Karpas-422 (cell line): ENCODE data around the gene SMIM12. TPM values are rescaled to one million over a fixed set of nuclear protein-coding genes. Genes with fewer than 3 reads are reported as not detected.
A peak's percentile ranks its signal among the peaks of the same experiment; 100 is the strongest.

ENCODE experiments used
- DNase-seq: peaks from one replicate; pipeline ENCODE4 v3.0.0-alpha.2; 2015
- H2AFZ ChIP-seq: fragments of 200-600 bp; sonication (generic); 2 replicates; pipeline ENCODE4 v1.6.1; 2014; ENCODE audit warnings: antibody characterized with exemption, low read length, mixed read lengths
- H3K27ac ChIP-seq: fragments of 200-600 bp; sonication (generic); 2 replicates; pipeline ENCODE4 v1.5.1; 2014; ENCODE audit warnings: mild to moderate bottlenecking, low read length, moderate library complexity
- H3K27me3 ChIP-seq: fragments of 200-600 bp; sonication (generic); 2 replicates; pipeline ENCODE4 v1.6.1; 2014; ENCODE audit warnings: low read length, mixed read lengths
- H3K36me3 ChIP-seq: fragments of 200-600 bp; sonication (generic); 2 replicates; pipeline ENCODE4 v1.6.1; 2014; ENCODE audit warnings: low read length, mixed read lengths; ENCODE audit not compliant: insufficient read depth
- H3K4me1 ChIP-seq: fragments of 200-600 bp; sonication (generic); 2 replicates; pipeline ENCODE4 v1.6.1; 2014; ENCODE audit warnings: mild to moderate bottlenecking, low read length, mixed read lengths
- H3K4me2 ChIP-seq: fragments of 200-600 bp; sonication (generic); 2 replicates; pipeline ENCODE4 v1.6.1; 2014; ENCODE audit warnings: low read length, low read depth, mild to moderate bottlenecking; ENCODE audit not compliant: poor library complexity, severe bottlenecking
- H3K4me3 ChIP-seq: fragments of 200-600 bp; sonication (generic); 2 replicates; pipeline ENCODE4 v1.5.1; 2014; ENCODE audit warnings: mild to moderate bottlenecking, antibody characterized with exemption, low read length, mixed read lengths
- H3K79me2 ChIP-seq: fragments of 200-600 bp; sonication (generic); 2 replicates; pipeline ENCODE4 v1.6.1; 2014; ENCODE audit warnings: mild to moderate bottlenecking, low read length, mixed read lengths
- H3K9ac ChIP-seq: fragments of 200-600 bp; sonication (generic); 2 replicates; pipeline ENCODE4 v1.6.0; 2014; ENCODE audit warnings: low read length
- H3K9me2 ChIP-seq: fragments of 200-600 bp; sonication (generic), shearing (Covaris generic); replicated peaks from 2 replicates; pipeline ENCODE4 v1.6.0; 2014; ENCODE audit warnings: mild to moderate bottlenecking, low read length, moderate library complexity; ENCODE audit not compliant: insufficient read depth
- H3K9me3 ChIP-seq: fragments of 300-700, 200-600 bp; sonication (generic); 2 replicates; pipeline ENCODE4 v1.6.1; 2014; ENCODE audit warnings: low read length, mixed read lengths
- H4K20me1 ChIP-seq: fragments of 200-600 bp; sonication (generic); 2 replicates; pipeline ENCODE4 v1.6.1; 2014; ENCODE audit warnings: mild to moderate bottlenecking, antibody characterized with exemption, low read length, low read depth; ENCODE audit not compliant: insufficient read depth
- total RNA-seq: library from RNA; depleted of rRNA; stranded (reverse); fragments of >200 nt; shearing (Covaris generic); gene quantifications from 2 replicates; pipeline ENCODE4 v1.2.3, GENCODE V29; 2014; ENCODE audit warnings: low replicate concordance

Gene SMIM12
- total RNA-seq, 1 experiment from 2014 or later, result 25.3 TPM

GRCh38 chr1:34900775-34901502 lies 41.4 kb upstream of the SMIM12 start:
- DNase-seq, result no peak
- H3K4me3 ChIP-seq, result no peak overlapping the region
- no peaks in the 10 kb centered on the region for H3K36me3 ChIP-seq
- H3K4me2 ChIP-seq, result peak overlapping the region; percentile 25
- peaks cover 95% of the 10 kb centered on the region for H3K4me1 ChIP-seq
- no peaks in the 10 kb centered on the region for H3K9me2 ChIP-seq
- no peak overlapping the region for H2AFZ ChIP-seq
- H3K27me3 ChIP-seq, result no peaks in the 10 kb centered on the region
- H4K20me1 ChIP-seq, result no peaks in the 10 kb centered on the region
- peak overlapping the region; percentile 32; the same call in 1 of the 2 replicates for H3K27ac ChIP-seq
- no peaks in the 10 kb centered on the region for H3K9me3 ChIP-seq
- H3K9ac ChIP-seq, result no peak overlapping the region; the same call in 1 of the 2 replicates
- no peaks in the 10 kb centered on the region for H3K79me2 ChIP-seq

DNA sequence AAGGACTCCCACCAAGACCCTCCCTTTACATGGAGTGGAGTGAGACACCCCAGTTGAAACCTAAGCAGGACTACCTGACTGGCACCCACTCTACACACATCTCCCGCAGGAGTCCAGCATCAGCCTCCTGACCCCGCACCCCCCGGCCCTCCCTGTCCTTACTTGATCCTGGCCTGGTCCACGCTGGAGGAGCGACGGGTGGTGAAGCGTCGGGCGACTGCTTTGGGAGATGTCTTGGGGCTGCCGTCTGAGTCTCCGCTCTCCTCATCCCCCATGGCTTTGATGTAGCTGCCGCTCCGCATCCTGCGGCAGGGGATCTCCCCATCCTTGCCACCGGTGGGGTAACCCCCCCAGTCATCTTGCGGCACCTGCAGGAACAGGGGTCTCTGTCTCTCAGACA lies 40.4 kb upstream of the SMIM12 start:
- no peak overlapping the region for H3K4me3 ChIP-seq
- no peaks in the 10 kb centered on the region for H3K9me3 ChIP-seq
- H3K36me3 ChIP-seq, result no peaks in the 10 kb centered on the region
- no peak for DNase-seq
- no peak overlapping the region for H3K4me2 ChIP-seq
- H3K4me1 ChIP-seq, result peaks cover 86% of the 10 kb centered on the region
- no peaks in the 10 kb centered on the region for H4K20me1 ChIP-seq
- H2AFZ ChIP-seq, result no peak overlapping the region
- H3K27me3 ChIP-seq, result no peaks in the 10 kb centered on the region
- H3K9me2 ChIP-seq, result no peaks in the 10 kb centered on the region
- H3K27ac ChIP-seq, result peak overlapping the region; percentile 79
- no peaks in the 10 kb centered on the region for H3K79me2 ChIP-seq
- H3K9ac ChIP-seq, result no peak overlapping the region

GRCh38 chr1:34899471-34899870 lies 39.9 kb upstream of the SMIM12 start:
- H2AFZ ChIP-seq, result no peak overlapping the region
- no peaks in the 10 kb centered on the region for H3K36me3 ChIP-seq
- no peak for DNase-seq
- no peaks in the 10 kb centered on the region for H3K27me3 ChIP-seq
- H3K27ac ChIP-seq, result peak overlapping the region; percentile 79
- H3K79me2 ChIP-seq, result no peaks in the 10 kb centered on the region
- H3K4me1 ChIP-seq, result peaks cover 82% of the 10 kb centered on the region
- no peaks in the 10 kb centered on the region for H3K9me2 ChIP-seq
- H3K4me2 ChIP-seq, result peak overlapping the region; percentile 57
- no peak overlapping the region for H3K4me3 ChIP-seq
- no peaks in the 10 kb centered on the region for H4K20me1 ChIP-seq
- peak overlapping the region; percentile 16 for H3K9ac ChIP-seq
- no peaks in the 10 kb centered on the region for H3K9me3 ChIP-seq

GRCh38 chr1:34898330-34898761 lies 38.8 kb upstream of the SMIM12 start:
- no peaks in the 10 kb centered on the region for H4K20me1 ChIP-seq
- H3K9ac ChIP-seq, result peak overlapping the region; percentile 16
- peak overlapping the region; percentile 29; the same call in 1 of the 2 replicates for H3K4me3 ChIP-seq
- DNase-seq, result peak; percentile 82
- no peaks in the 10 kb centered on the region for H3K9me3 ChIP-seq
- H3K4me1 ChIP-seq, result peaks cover 71% of the 10 kb centered on the region
- peak overlapping the region; percentile 57 for H3K4me2 ChIP-seq
- H3K9me2 ChIP-seq, result no peaks in the 10 kb centered on the region
- H3K36me3 ChIP-seq, result 0 out of 2 replicates have a peak, but pooled peaks cover 1% of the 10 kb centered on the region
- no peak overlapping the region; the same call in 1 of the 2 replicates for H2AFZ ChIP-seq
- H3K27me3 ChIP-seq, result no peaks in the 10 kb centered on the region
- H3K79me2 ChIP-seq, result no peaks in the 10 kb centered on the region
- peak overlapping the region; percentile 79 for H3K27ac ChIP-seq

GRCh38 chr1:34896612-34897011 lies 37.1 kb upstream of the SMIM12 start:
- peak overlapping the region; percentile 79 for H3K27ac ChIP-seq
- no peak overlapping the region for H3K9ac ChIP-seq
- no peaks in the 10 kb centered on the region for H4K20me1 ChIP-seq
- H3K36me3 ChIP-seq, result peaks cover 13% of the 10 kb centered on the region
- no peak for DNase-seq
- peaks cover 7% of the 10 kb centered on the region; the same call in 1 of the 2 replicates for H3K9me3 ChIP-seq
- peaks cover 54% of the 10 kb centered on the region for H3K4me1 ChIP-seq
- H3K4me2 ChIP-seq, result no peak overlapping the region
- no peaks in the 10 kb centered on the region for H3K9me2 ChIP-seq
- H3K4me3 ChIP-seq, result no peak overlapping the region
- H3K27me3 ChIP-seq, result no peaks in the 10 kb centered on the region
- H3K79me2 ChIP-seq, result no peaks in the 10 kb centered on the region
- H2AFZ ChIP-seq, result no peak overlapping the region

DNA sequence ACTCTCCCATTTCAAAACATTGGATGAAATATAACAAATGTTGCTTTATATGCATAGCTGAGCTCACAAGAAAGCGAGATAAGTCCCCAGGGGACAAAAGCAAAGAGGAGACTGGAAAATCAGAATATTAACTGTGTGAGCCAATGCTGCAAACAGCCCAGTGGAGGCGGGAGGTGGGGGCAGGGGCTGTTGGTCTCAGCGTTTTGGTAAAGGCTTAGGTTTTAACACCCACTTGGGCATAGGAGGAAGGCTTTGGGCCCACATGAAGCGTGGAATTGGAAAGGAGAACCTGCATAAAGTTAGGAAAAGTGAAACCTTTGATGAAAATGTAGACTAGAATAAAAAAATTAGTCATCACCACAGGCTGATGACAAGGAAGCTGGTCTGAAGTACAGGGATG lies 30.2 kb upstream of the SMIM12 start:
- Histone ChIP-seq H2AFZ (no peak overlapping the region), H3K4me1 (peaks cover 42% of the 10 kb centered on the region), H3K27ac (peak overlapping the region; percentile 25; the same call in 1 of the 2 replicates), H3K27me3 (no peaks in the 10 kb centered on the region), H3K36me3 (peaks cover 13% of the 10 kb centered on the region), H4K20me1 (no peaks in the 10 kb centered on the region), H3K4me2 (peak overlapping the region; percentile 6), H3K9me3 (peaks cover 7% of the 10 kb centered on the region; the same call in 1 of the 2 replicates), H3K9ac (no peak overlapping the region), H3K79me2 (no peaks in the 10 kb centered on the region), H3K4me3 (no peak overlapping the region), H3K9me2 (no peaks in the 10 kb centered on the region)
- DNase-seq, result no peak

- Histone ChIP-seq H3K4me3 (no peak overlapping the region), H3K79me2 (no peaks in the 10 kb centered on the region), H3K36me3 (peaks cover 12% of the 10 kb centered on the region), H2AFZ (no peak overlapping the region), H3K27ac (no peak overlapping the region), H3K4me1 (peaks cover 44% of the 10 kb centered on the region), H3K4me2 (no peak overlapping the region), H3K9me3 (peaks cover 7% of the 10 kb centered on the region; the same call in 1 of the 2 replicates), H3K27me3 (no peaks in the 10 kb centered on the region), H3K9me2 (no peaks in the 10 kb centered on the region), H4K20me1 (no peaks in the 10 kb centered on the region), H3K9ac (no peak overlapping the region)
- DNase-seq, result no peak
These were observed 28.0 kb upstream of the SMIM12 start for GRCh38 chr1:34887593-34887992.

DNA sequence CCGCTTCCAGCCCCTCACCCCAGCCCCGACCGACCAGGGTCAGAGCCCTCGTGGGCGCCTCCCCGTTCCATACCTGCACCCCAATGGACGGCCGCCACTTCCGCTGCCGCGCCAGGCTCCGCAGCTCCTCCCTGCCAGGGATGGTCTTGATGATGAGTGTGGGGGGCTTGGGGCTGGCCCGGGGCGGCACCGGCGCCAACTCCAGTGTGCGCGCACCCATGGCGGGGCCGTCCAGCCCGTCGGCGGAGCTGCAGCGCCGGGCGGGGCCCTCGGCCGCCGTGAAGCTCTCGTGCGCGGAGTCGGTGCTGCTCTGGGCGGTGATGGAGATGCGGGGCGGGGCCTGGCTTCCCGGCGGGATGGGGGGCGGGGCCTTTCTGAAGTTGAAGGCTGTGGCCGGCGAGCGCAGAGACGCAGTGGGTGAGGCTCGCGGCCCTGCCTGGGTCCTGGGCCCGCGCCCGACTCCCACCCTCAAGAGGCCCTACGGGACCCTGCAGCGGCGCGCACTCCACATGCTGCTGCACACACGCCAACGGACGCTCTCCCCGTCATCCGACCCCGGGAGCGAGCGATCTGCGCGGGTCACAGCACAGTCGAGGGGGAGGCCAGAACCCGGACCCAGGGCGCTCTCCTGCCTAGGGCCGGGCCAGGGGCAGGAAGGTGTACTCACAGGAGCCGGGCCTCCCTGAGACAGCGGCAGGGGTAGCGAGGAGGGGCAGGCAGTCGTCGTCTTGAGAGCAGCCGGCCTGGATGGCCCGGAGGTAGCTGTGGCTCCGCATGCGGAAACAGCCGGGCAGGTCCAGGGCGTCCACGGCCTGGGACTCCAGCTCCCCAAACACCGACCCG lies 26.1 kb upstream of the SMIM12 start:
- Histone ChIP-seq H3K27me3 (no peaks in the 10 kb centered on the region), H3K9ac (peak overlapping the region; percentile 83), H3K4me1 (peaks cover 44% of the 10 kb centered on the region), H3K27ac (peak overlapping the region; percentile 75), H3K4me3 (peak overlapping the region; percentile 67), H2AFZ (peak overlapping the region; percentile 36; the same call in 1 of the 2 replicates), H3K36me3 (peaks cover 15% of the 10 kb centered on the region), H3K9me3 (0 out of 2 replicates have a peak, but pooled peaks cover 4% of the 10 kb centered on the region), H3K79me2 (no peaks in the 10 kb centered on the region), H3K4me2 (peak overlapping the region; percentile 78), H4K20me1 (no peaks in the 10 kb centered on the region), H3K9me2 (no peaks in the 10 kb centered on the region)
- peak; percentile 77 for DNase-seq
